Testis (tissue), 3 donors: Measurements from ENCODE around the gene ARF1. TPM values are rescaled to one million over a fixed set of nuclear protein-coding genes. Genes with fewer than 3 reads are reported as not detected.
A peak's percentile ranks its signal among the peaks of the same experiment; 100 is the strongest.

Source experiments
- DNase-seq: peaks from one replicate; pipeline ENCODE4 v3.0.0-alpha.2; 2019
- H3K27ac ChIP-seq, 2 donors: fragments of 200-600 bp; sonication (generic); one replicate each; pipeline ENCODE4 v1.5.1; 2019
- H3K27me3 ChIP-seq: fragments of 200-600 bp; sonication (generic); one replicate; pipeline ENCODE4 v1.5.1; 2019
- H3K36me3 ChIP-seq: fragments of 200-600 bp; sonication (generic); one replicate; pipeline ENCODE4 v1.5.1; 2017; ENCODE audit warnings: low read depth; ENCODE audit errors: missing control alignments
- H3K4me1 ChIP-seq: fragments of 200-600 bp; sonication (generic); one replicate; pipeline ENCODE4 v1.5.1; 2019
- H3K4me3 ChIP-seq, 2 donors: fragments of 200-600 bp; sonication (generic); one replicate each; pipeline ENCODE4 v1.5.1; 2017 to 2019
- H3K9me3 ChIP-seq: fragments of 200-600 bp; sonication (generic); one replicate; pipeline ENCODE4 v1.5.1; 2017
- POLR2A ChIP-seq: fragments of 450-650 bp; IDR thresholded peaks from one replicate; pipeline ENCODE4 v1.6.1; 2017; ENCODE audit warnings: antibody characterized with exemption, mild to moderate bottlenecking, moderate library complexity
- WGBS, 2 donors: methylation state at CpG; one replicate each; pipeline ENCODE4 v1.1.5; 2018; 5-methylcytosine and 5-hydroxymethylcytosine counted together
- intact Hi-C: fragments of 100-400 bp; cut with DNase I; formaldehyde crosslinking; loops from one replicate; pipeline ENCODE4 v1.15.1; 2023; ENCODE audit warnings: low total_unique reads
- polyA plus RNA-seq: library from polyadenylated mRNA; stranded (reverse); fragments of 350-450 nt; fragmentation: Illumina TruSeq; extraction: RNeasy Lipid Tissue Mini Kit (QIAGEN cat#74804); gene quantifications from one replicate; pipeline ENCODE4 v1.2.3, GENCODE V29; 2014; ENCODE audit warnings: low read depth, low replicate concordance; ENCODE audit not compliant: insufficient read depth
- total RNA-seq, 2 donors: library from RNA; depleted of rRNA; stranded (reverse); fragments of >200 nt; gene quantifications; one replicate each; pipeline ENCODE4 v1.2.3, GENCODE V29; 2016
- TF ChIP-seq, protein P1 (sequence below), 3 experiments: fragments of 450-650 bp in 2 of 3; fragments of 200-600 bp in 1 of 3; sonication (generic) in 1 of 3; IDR thresholded peaks; one replicate each; pipeline ENCODE4 v1.5.1; 2016 to 2019; ENCODE audit warnings: antibody characterized with exemption in 3 of 3, mild to moderate bottlenecking in 2 of 3, moderate library complexity in 1 of 3

The ARF1 gene
- total and polyA plus RNA-seq, 3 donors from 2014 or later, result 426 to 637 (median 488) TPM

DNA sequence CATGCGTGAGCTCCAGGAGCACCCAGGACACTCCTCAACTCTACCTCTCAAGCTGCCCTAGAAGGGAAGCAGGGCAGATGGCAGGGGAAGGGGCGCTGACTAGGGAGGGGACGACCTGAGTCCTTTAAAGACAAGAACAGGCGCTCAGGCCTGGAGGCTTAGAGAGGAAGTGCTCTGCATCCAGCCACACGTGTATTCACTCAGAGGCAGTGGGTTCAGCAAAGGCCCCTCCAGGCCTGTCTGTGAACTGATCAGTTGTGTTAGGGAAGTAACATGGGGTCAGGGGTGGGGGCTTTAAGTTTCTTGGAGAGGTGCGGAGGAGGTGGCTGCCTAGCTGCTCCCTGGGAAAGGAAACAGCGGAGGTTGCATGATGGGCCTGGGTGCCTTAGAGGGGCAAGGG is 37.1 kb upstream of the ARF1 start:
- WGBS, 2 donors, result 85 to 94% methylated on average over 7 of the region's 7 CpGs
- Histone ChIP-seq H3K27ac (no peak overlapping the region), H3K27me3 (no peaks in the 10 kb centered on the region), H3K9me3 (no peaks in the 10 kb centered on the region), H3K36me3 (no peaks in the 10 kb centered on the region), H3K4me3 (no peak overlapping the region), H3K4me1 (no peaks in the 10 kb centered on the region)
- DNase-seq, result no peak
- TF ChIP-seq POLR2A, result no peak
- TF ChIP-seq, protein P1, sequence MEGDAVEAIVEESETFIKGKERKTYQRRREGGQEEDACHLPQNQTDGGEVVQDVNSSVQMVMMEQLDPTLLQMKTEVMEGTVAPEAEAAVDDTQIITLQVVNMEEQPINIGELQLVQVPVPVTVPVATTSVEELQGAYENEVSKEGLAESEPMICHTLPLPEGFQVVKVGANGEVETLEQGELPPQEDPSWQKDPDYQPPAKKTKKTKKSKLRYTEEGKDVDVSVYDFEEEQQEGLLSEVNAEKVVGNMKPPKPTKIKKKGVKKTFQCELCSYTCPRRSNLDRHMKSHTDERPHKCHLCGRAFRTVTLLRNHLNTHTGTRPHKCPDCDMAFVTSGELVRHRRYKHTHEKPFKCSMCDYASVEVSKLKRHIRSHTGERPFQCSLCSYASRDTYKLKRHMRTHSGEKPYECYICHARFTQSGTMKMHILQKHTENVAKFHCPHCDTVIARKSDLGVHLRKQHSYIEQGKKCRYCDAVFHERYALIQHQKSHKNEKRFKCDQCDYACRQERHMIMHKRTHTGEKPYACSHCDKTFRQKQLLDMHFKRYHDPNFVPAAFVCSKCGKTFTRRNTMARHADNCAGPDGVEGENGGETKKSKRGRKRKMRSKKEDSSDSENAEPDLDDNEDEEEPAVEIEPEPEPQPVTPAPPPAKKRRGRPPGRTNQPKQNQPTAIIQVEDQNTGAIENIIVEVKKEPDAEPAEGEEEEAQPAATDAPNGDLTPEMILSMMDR (IDR thresholded peaks at IDR 0.05), result no peak
- intact Hi-C loops, result no loop called here

DNA sequence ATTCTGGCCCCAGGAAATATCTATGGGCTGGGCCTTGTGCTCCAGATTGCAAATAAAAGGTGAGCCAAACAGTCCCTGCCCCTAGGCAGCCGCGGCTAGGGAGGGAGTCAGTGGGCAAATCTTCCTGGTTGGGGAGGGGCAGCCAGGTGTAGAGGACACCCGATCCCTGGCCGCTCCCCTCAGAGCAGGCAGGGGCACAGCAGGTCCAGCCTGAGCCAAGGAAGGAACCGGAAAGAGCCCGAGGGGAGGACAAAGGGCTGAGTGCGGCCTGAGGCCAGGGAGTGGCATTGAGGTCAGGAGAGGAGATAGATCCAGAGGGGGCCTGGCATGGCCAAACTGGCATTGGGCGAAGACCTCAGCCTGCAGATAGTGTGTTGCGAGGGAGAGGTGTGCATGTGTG is 36.6 kb upstream of the ARF1 start:
- WGBS, 2 donors, result 78 to 90% methylated on average over 9 of the region's 9 CpGs
- H3K27ac ChIP-seq, result no peak overlapping the region
- intact Hi-C loops, result no loop called here

DNA sequence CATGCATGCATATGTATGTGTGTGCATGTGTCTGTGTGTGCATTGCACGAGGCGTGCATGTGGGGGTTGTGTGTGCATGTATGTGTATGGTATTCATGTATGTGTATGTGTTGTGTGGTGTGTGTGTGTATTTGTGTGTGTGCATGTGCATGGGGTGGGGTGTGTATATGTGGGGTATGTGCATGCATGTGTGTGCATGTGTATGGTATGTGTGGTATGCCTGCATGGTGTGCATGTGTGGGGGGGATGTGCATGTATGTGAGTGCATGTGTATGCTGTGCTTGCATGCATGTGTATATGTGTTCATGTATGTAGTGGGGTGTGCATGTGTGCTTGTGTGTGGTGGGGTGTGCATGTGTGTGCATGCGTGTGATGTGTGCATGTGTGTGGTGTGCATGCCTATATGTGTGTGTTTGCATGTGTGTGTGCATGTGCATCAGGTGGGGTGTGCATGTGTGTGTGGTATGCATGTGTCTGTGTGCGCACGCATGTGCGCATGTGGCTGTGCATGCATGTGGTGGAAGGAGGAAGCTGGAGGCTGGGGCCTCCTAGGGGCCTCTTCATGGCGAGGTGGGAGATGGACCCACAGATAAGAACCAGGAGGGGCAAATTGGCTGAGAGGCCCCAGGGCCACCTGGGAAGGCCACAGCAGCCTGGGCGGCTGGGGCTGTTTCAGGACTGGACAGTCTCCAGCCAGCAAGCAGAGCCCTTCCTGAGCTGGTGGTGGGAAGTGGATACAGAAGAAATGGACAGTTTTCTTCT is 35.9 kb upstream of the ARF1 start:
- H3K36me3 ChIP-seq, result no peaks in the 10 kb centered on the region
- H3K27me3 ChIP-seq, result no peaks in the 10 kb centered on the region
- no peak overlapping the region for H3K4me3 ChIP-seq
- no peak overlapping the region for H3K27ac ChIP-seq
- 86 to 98% methylated on average over 7 to 8 of the region's 8 CpGs for WGBS, 2 donors
- DNase-seq, result no peak
- intact Hi-C loops, result no loop called here
- TF ChIP-seq, protein P1 (IDR thresholded peaks at IDR 0.05), result no peak
- TF ChIP-seq POLR2A, result no peak
- no peaks in the 10 kb centered on the region for H3K4me1 ChIP-seq
- no peaks in the 10 kb centered on the region for H3K9me3 ChIP-seq

More for the DNA sequence above, 36.6 kb upstream of the ARF1 start:
- Histone ChIP-seq H3K4me1 (no peaks in the 10 kb centered on the region), H3K27me3 (no peaks in the 10 kb centered on the region), H3K4me3 (no peak overlapping the region), H3K36me3 (no peaks in the 10 kb centered on the region), H3K9me3 (no peaks in the 10 kb centered on the region)
- no peak for DNase-seq
- no peak for TF ChIP-seq POLR2A
- TF ChIP-seq, protein P1 (IDR thresholded peaks at IDR 0.05), result no peak

DNA sequence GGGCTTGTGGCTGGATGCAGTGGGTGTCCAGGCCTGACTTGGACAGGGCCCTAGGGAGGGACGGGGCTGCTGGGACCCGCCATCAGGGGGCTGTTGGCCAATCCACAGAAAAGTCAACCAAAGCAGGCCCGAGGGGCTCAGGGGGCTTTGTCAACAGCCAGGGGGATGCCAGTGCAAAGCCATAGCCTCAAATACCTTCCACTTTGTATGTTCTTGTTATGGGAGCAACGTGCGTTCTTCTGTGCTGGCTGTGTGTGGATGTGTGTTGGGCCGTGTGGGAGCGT is 35.4 kb upstream of the ARF1 start:
- intact Hi-C loops, result no loop called here
- no peaks in the 10 kb centered on the region for H3K27me3 ChIP-seq
- H3K27ac ChIP-seq, result no peak overlapping the region
- 72 to 79% methylated on average over 7 of the region's 7 CpGs for WGBS, 2 donors
- no peaks in the 10 kb centered on the region for H3K4me1 ChIP-seq
- no peaks in the 10 kb centered on the region for H3K36me3 ChIP-seq
- no peaks in the 10 kb centered on the region for H3K9me3 ChIP-seq
- no peak overlapping the region for H3K4me3 ChIP-seq
- DNase-seq, result no peak
- TF ChIP-seq POLR2A, result no peak

DNA sequence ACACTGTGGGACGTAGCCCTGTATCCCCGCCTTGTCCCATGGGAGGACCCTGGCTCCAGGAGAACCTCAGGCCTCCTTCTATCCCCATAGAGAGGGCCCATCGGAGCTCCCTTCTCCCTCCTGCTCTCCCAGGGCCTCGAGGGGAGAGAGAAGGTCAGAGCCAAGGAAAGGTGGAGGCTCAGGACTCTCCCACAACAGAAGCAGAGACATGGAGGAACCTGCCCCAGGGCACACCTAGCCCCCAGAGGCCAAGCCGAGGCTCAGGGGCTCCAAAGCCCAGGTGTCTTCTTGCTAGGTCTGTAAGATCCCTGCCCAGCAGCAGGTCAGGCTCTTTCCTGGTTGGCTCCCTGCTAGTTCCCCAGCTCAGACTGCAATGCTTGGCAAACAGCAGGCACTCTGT is 34.4 kb upstream of the ARF1 start:
- TF ChIP-seq, protein P1 (IDR thresholded peaks at IDR 0.05), result no peak
- TF ChIP-seq POLR2A, result no peak
- Histone ChIP-seq H3K36me3 (no peaks in the 10 kb centered on the region), H3K9me3 (no peaks in the 10 kb centered on the region), H3K4me3 (no peak overlapping the region), H3K27me3 (no peaks in the 10 kb centered on the region), H3K4me1 (no peaks in the 10 kb centered on the region), H3K27ac (no peak overlapping the region)
- peak; percentile 12 for DNase-seq
- WGBS, 2 donors, result 85 to 89% methylated on average over 5 of the region's 5 CpGs
- intact Hi-C loops, result no loop called here
